SK-N-SH treated with all-trans-retinoic acid at 6 μM for 48 hours (cell line): ENCODE data around the gene LCLAT1.

ENCODE experiments used
- ATAC-seq: fragments of 200-7000 bp; cut with Tn5 transposase; 3 replicates; pipeline ENCODE4 v1.9.1; 2020; ENCODE audit warnings: mild to moderate bottlenecking, moderate library complexity
- BACH2 ChIP-seq: fragments of 250-450 bp; sonication (Bioruptor Pico); IDR thresholded peaks from 2 replicates; pipeline ENCODE4 v1.9.0; 2021; ENCODE audit warnings: mild to moderate bottlenecking, borderline replicate concordance
- CSDC2 ChIP-seq: fragments of 250-450 bp; sonication (Bioruptor Pico); IDR thresholded peaks from 2 replicates; pipeline ENCODE4 v1.5.0; 2020; ENCODE audit warnings: mild to moderate bottlenecking, moderate library complexity
- ESRRG ChIP-seq: fragments of 250-450 bp; sonication (Bioruptor Pico); IDR thresholded peaks from 2 replicates; pipeline ENCODE4 v1.6.1; 2021; ENCODE audit warnings: mild to moderate bottlenecking
- GLIS3 ChIP-seq: fragments of 250-450 bp; sonication (Bioruptor Pico); IDR thresholded peaks from 2 replicates; pipeline ENCODE4 v1.5.0; 2020; ENCODE audit warnings: mild to moderate bottlenecking, moderate library complexity
- OSR1 ChIP-seq: fragments of 250-450 bp; sonication (Bioruptor Pico); IDR thresholded peaks from 2 replicates; pipeline ENCODE4 v1.8.0; 2022; ENCODE audit warnings: moderate library complexity, mild to moderate bottlenecking, inconsistent platforms
- PPARA ChIP-seq: fragments of 250-450 bp; sonication (Bioruptor Pico); IDR thresholded peaks from 2 replicates; pipeline ENCODE4 v1.5.0; 2020; ENCODE audit warnings: mild to moderate bottlenecking, borderline replicate concordance
- RARB ChIP-seq: fragments of 250-450 bp; sonication (Bioruptor Pico); IDR thresholded peaks from 2 replicates; pipeline ENCODE4 v1.8.0; 2021; ENCODE audit warnings: mild to moderate bottlenecking, moderate library complexity
- SNAI2 ChIP-seq: fragments of 250-450 bp; sonication (Bioruptor Pico); IDR thresholded peaks from 2 replicates; pipeline ENCODE4 v1.5.0; 2020; ENCODE audit warnings: mild to moderate bottlenecking, moderate library complexity
- TCF4 ChIP-seq: fragments of 250-450 bp; sonication (Bioruptor Pico); IDR thresholded peaks from 2 replicates; pipeline ENCODE4 v1.8.0; 2021; ENCODE audit warnings: mild to moderate bottlenecking, moderate library complexity, borderline replicate concordance
- TOX ChIP-seq: fragments of 250-450 bp; sonication (Bioruptor Pico); IDR thresholded peaks from 2 replicates; pipeline ENCODE4 v1.8.0; 2021; ENCODE audit warnings: mild to moderate bottlenecking, moderate library complexity, borderline replicate concordance
- ZFP3 ChIP-seq: fragments of 250-450 bp; sonication (Bioruptor Pico); IDR thresholded peaks from 2 replicates; pipeline ENCODE4 v1.5.0; 2020; ENCODE audit warnings: mild to moderate bottlenecking, moderate library complexity
- ZFP30 ChIP-seq: fragments of 450-650 bp; formaldehyde crosslinking; IDR thresholded peaks from 2 replicates; pipeline ENCODE4 v1.5.0; 2022; ENCODE audit warnings: mild to moderate bottlenecking, moderate library complexity
- ZNF565 ChIP-seq: fragments of 450-650 bp; formaldehyde crosslinking; conservative IDR thresholded peaks from 2 replicates; pipeline ENCODE4 v1.5.0; 2020; ENCODE audit warnings: low read depth, mild to moderate bottlenecking, moderate library complexity
- ZNF70 ChIP-seq: fragments of 450-650 bp; formaldehyde crosslinking; IDR thresholded peaks from 2 replicates; pipeline ENCODE4 v1.5.0; 2020; ENCODE audit warnings: mild to moderate bottlenecking, moderate library complexity
- ZNF8 ChIP-seq: fragments of 450-650 bp; formaldehyde crosslinking; IDR thresholded peaks from 2 replicates; pipeline ENCODE4 v1.5.0; 2020; ENCODE audit warnings: mild to moderate bottlenecking, moderate library complexity
- TF ChIP-seq, protein P1 (sequence below): fragments of 250-450 bp; sonication (Bioruptor Pico); IDR thresholded peaks from 2 replicates; pipeline ENCODE4 v1.5.0; 2020; ENCODE audit warnings: mild to moderate bottlenecking, moderate library complexity
- TF ChIP-seq, protein P2 (sequence below): fragments of 250-450 bp; sonication (Bioruptor Pico); IDR thresholded peaks from 2 replicates; pipeline ENCODE4 v1.5.1; 2020; ENCODE audit warnings: low read depth, mild to moderate bottlenecking, moderate library complexity
- TF ChIP-seq, protein P3 (sequence below): fragments of 250-450 bp; sonication (Bioruptor Pico); IDR thresholded peaks from 2 replicates; pipeline ENCODE4 v1.5.1; 2021; ENCODE audit warnings: mild to moderate bottlenecking, moderate library complexity
- TF ChIP-seq, protein P4 (sequence below): fragments of 250-450 bp; sonication (Bioruptor Pico); IDR thresholded peaks from 2 replicates; pipeline ENCODE4 v1.8.0; 2020; ENCODE audit warnings: mild to moderate bottlenecking, moderate library complexity, borderline replicate concordance

The LCLAT1 gene

DNA sequence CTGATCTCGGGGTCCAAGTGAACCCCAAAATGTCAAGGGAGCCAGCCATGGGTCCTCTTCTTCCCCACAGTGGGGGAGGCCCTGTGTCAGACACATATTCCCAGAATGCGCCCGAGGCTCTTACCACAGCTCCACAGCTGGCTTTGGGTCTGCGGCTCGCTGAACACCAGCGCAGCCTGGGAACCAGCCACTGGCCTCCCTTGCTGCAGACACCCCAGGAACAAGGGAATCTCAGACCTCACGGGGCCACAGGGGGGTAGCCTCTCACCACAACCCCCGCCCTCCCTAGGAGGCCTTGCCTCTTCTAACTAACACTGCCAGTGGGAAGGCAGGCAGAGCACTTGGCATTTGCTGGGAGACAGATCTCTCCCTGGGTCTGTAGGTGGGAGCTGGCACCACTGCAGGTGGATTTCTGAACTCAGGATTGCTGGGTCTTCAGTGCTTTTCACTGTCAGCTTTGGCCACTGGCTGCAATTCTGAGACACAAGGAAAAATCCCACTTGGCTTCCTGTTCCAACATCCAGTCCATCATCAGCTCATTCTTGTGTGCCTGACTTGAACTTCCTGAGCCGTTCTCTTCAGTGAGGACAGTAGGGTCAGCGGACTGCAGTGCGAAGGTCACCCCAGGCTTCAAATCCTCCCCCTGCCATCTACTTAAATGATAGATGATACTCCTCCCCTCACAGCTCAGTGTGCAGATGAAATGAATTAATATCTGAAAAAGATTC lies 231.5 kb downstream of the LCLAT1 start:
- TF ChIP-seq BACH2 (CRISPR knock-in tag) (no peak), ZFP3 (CRISPR knock-in tag) (no peak), ZNF70 (CRISPR knock-in tag) (no peak), OSR1 (CRISPR knock-in tag) (no peak), CSDC2 (CRISPR knock-in tag) (no peak), ZNF8 (CRISPR knock-in tag) (no peak), TCF4 (no peak), ESRRG (CRISPR knock-in tag) (no peak), GLIS3 (CRISPR knock-in tag) (no peak), RARB (CRISPR knock-in tag) (no peak), ZFP30 (CRISPR knock-in tag) (no peak)
- TF ChIP-seq, protein P1, sequence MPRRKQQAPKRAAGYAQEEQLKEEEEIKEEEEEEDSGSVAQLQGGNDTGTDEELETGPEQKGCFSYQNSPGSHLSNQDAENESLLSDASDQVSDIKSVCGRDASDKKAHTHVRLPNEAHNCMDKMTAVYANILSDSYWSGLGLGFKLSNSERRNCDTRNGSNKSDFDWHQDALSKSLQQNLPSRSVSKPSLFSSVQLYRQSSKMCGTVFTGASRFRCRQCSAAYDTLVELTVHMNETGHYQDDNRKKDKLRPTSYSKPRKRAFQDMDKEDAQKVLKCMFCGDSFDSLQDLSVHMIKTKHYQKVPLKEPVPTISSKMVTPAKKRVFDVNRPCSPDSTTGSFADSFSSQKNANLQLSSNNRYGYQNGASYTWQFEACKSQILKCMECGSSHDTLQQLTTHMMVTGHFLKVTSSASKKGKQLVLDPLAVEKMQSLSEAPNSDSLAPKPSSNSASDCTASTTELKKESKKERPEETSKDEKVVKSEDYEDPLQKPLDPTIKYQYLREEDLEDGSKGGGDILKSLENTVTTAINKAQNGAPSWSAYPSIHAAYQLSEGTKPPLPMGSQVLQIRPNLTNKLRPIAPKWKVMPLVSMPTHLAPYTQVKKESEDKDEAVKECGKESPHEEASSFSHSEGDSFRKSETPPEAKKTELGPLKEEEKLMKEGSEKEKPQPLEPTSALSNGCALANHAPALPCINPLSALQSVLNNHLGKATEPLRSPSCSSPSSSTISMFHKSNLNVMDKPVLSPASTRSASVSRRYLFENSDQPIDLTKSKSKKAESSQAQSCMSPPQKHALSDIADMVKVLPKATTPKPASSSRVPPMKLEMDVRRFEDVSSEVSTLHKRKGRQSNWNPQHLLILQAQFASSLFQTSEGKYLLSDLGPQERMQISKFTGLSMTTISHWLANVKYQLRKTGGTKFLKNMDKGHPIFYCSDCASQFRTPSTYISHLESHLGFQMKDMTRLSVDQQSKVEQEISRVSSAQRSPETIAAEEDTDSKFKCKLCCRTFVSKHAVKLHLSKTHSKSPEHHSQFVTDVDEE (CRISPR knock-in tag): no peak
- TF ChIP-seq, protein P2, sequence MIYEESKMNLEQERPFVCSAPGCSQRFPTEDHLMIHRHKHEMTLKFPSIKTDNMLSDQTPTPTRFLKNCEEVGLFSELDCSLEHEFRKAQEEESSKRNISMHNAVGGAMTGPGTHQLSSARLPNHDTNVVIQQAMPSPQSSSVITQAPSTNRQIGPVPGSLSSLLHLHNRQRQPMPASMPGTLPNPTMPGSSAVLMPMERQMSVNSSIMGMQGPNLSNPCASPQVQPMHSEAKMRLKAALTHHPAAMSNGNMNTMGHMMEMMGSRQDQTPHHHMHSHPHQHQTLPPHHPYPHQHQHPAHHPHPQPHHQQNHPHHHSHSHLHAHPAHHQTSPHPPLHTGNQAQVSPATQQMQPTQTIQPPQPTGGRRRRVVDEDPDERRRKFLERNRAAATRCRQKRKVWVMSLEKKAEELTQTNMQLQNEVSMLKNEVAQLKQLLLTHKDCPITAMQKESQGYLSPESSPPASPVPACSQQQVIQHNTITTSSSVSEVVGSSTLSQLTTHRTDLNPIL (CRISPR knock-in tag): no peak
- TF ChIP-seq, protein P3, sequence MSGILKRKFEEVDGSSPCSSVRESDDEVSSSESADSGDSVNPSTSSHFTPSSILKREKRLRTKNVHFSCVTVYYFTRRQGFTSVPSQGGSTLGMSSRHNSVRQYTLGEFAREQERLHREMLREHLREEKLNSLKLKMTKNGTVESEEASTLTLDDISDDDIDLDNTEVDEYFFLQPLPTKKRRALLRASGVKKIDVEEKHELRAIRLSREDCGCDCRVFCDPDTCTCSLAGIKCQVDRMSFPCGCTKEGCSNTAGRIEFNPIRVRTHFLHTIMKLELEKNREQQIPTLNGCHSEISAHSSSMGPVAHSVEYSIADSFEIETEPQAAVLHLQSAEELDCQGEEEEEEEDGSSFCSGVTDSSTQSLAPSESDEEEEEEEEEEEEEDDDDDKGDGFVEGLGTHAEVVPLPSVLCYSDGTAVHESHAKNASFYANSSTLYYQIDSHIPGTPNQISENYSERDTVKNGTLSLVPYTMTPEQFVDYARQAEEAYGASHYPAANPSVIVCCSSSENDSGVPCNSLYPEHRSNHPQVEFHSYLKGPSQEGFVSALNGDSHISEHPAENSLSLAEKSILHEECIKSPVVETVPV (CRISPR knock-in tag): no peak
- ATAC-seq: no peak

DNA sequence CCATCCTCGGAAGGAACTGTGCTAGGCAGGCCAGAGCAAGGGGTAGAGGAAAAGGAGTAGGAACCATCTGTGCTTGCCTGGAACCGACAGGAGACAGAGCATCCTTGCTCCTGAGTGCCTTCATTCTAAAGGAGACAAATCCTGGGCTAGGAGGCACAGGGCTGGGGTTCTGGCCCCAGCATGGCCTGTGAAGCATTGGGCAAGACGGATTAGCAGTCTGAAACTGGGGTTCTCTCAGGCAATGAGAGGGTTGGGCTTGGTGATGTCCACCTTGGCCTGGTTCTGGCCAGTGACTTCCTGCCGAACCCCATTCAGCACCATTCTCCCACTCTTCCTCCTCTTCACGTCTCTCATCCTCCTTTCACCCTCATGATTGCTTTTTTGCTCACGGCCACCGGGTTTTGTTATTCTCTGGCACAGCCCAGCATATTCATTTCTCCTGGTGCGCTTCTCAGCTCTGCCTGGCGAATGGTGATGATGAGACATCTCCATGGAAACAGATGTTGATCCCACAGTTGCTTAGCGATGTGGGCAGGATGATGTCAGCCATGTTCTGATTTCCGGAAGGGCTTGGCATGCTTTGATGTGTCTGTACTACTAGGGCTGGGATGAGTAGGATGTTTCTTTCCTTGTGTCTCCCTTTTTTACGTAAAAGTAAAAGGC lies 232.5 kb downstream of the LCLAT1 start:
- ATAC-seq: no peak

DNA sequence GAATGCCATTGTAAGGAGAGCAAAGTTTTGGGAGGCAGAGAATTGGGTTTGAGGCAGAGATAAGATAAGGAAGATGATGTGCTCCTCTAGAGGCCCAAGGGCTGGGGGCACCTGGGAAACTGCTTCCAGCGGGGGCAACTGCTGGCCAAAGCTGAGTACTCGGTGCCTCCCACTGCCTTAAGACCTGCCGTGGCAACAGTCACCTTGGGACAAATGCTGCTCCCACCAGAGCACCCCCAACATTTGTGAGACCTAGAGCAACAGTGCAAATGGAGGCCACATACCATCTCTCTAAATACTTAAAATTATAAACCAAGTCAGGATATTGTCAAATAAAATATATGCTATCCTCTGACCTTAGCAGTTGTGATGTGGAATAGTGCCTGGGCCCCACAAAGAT lies 233.1 kb downstream of the LCLAT1 start:
- TF ChIP-seq SNAI2 (CRISPR knock-in tag): no peak
- TF ChIP-seq, all 23 proteins: peak for 0
- ATAC-seq: no peak

More for the DNA sequence above, 232.5 kb downstream of the LCLAT1 start:
- TF ChIP-seq CSDC2 (CRISPR knock-in tag): no peak
- TF ChIP-seq, protein P2 (CRISPR knock-in tag): no peak
- TF ChIP-seq, protein P1 (CRISPR knock-in tag): no peak
- no peak for TF ChIP-seq ZNF565 (CRISPR knock-in tag)

DNA sequence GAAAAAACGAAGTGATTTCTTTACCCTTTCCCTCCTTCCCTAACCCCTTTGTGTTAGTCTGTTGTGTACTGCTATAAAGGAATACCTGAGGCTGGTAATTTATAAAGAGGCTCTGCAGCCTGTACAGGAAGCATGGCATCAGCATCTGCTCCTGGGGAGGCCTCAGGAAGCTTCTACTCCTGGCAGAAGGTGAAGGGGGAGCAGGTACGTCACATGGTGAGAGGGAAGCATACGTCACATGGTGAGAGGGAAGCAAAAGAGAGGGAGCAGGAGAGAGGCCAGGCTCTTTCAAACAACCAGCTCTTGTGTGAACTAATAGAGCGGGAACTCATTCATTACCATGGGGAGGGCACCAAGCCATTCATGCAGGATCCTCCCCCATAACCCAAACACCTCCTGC lies 234.0 kb downstream of the LCLAT1 start:
- no peak for ATAC-seq
- TF ChIP-seq, protein P1 (CRISPR knock-in tag): no peak
- TF ChIP-seq ZFP3 (CRISPR knock-in tag) (no peak), RARB (CRISPR knock-in tag) (no peak), ZNF565 (CRISPR knock-in tag) (no peak), PPARA (no peak), TCF4 (no peak), SNAI2 (CRISPR knock-in tag) (no peak), TOX (CRISPR knock-in tag) (no peak), OSR1 (CRISPR knock-in tag) (no peak), GLIS3 (CRISPR knock-in tag) (no peak), ESRRG (CRISPR knock-in tag) (no peak)
- TF ChIP-seq, protein P4, sequence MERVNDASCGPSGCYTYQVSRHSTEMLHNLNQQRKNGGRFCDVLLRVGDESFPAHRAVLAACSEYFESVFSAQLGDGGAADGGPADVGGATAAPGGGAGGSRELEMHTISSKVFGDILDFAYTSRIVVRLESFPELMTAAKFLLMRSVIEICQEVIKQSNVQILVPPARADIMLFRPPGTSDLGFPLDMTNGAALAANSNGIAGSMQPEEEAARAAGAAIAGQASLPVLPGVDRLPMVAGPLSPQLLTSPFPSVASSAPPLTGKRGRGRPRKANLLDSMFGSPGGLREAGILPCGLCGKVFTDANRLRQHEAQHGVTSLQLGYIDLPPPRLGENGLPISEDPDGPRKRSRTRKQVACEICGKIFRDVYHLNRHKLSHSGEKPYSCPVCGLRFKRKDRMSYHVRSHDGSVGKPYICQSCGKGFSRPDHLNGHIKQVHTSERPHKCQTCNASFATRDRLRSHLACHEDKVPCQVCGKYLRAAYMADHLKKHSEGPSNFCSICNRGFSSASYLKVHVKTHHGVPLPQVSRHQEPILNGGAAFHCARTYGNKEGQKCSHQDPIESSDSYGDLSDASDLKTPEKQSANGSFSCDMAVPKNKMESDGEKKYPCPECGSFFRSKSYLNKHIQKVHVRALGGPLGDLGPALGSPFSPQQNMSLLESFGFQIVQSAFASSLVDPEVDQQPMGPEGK (CRISPR knock-in tag): no peak
